ENCODE measurements around the gene EXOC4. TPM values are rescaled to one million over a fixed set of nuclear protein-coding genes. Genes with fewer than 3 reads are reported as not detected.
"Not testable (repeated sequence)": the region's sequence is repeated elsewhere in the genome, so short reads cannot be mapped to it uniquely, and the experiment has no call there.

Gene EXOC4
- total RNA-seq, 2 donors from 2014 or later = 62.0 to 146 TPM

- no peak overlapping the region for H3K4me3 ChIP-seq
- no peaks in the 10 kb centered on the region for H3K36me3 ChIP-seq (replicated peaks in 1 of 2; ENCODE audit: insufficient read depth in 1 of 2, low read depth in 2 of 2)
- intact Hi-C loops (cut with DNase I) = no loop called here
- H3K27ac ChIP-seq = no peak overlapping the region
- no peaks in the 10 kb centered on the region for H3K9me3 ChIP-seq
- H3K27me3 ChIP-seq = no peaks in the 10 kb centered on the region
- no peaks in the 10 kb centered on the region for H3K4me1 ChIP-seq
- TF ChIP-seq CTCF (IDR thresholded peaks at IDR 0.05) (no peak), POLR2A (IDR thresholded peaks at IDR 0.05) (no peak)
- 46 to 89% methylated on average over 1 of the region's 1 CpG for WGBS, 2 donors
- DNase-seq (no peak), ATAC-seq (no peak)
Measured at GRCh38 chr7:134075799-134076198, 822.9 kb downstream of the EXOC4 start.

GRCh38 chr7:134077560-134077959 is 824.7 kb downstream of the EXOC4 start:
- ATAC-seq; H3K27ac ChIP-seq; DNase-seq; intact Hi-C loops (cut with DNase I); H3K4me3 ChIP-seq; H3K36me3 ChIP-seq (replicated peaks in 1 of 2; ENCODE audit: insufficient read depth in 1 of 2, low read depth in 2 of 2); H3K9me3 ChIP-seq; H3K27me3 ChIP-seq; H3K4me1 ChIP-seq: not testable (repeated sequence)
- 95 to 97% methylated on average over 2 of the region's 2 CpGs for WGBS, 2 donors

- 48 to 58% methylated on average over 2 of the region's 2 CpGs for WGBS, 2 donors
- no peaks in the 10 kb centered on the region for H3K36me3 ChIP-seq (replicated peaks in 1 of 2; ENCODE audit: insufficient read depth in 1 of 2, low read depth in 2 of 2)
- H3K9me3 ChIP-seq = no peaks in the 10 kb centered on the region
- H3K27ac ChIP-seq = no peak overlapping the region
- ATAC-seq (no peak), DNase-seq (no peak)
- H3K4me1 ChIP-seq = no peaks in the 10 kb centered on the region
- H3K4me3 ChIP-seq = no peak overlapping the region
- intact Hi-C loops (cut with DNase I) = no loop called here
- no peak for TF ChIP-seq CTCF (IDR thresholded peaks at IDR 0.05)
- no peak for TF ChIP-seq POLR2A (IDR thresholded peaks at IDR 0.05)
- H3K27me3 ChIP-seq = no peaks in the 10 kb centered on the region
Measured at GRCh38 chr7:134078991-134079390, 826.1 kb downstream of the EXOC4 start.

- ATAC-seq = no peak
- no peak for TF ChIP-seq CTCF (IDR thresholded peaks at IDR 0.05)
- TF ChIP-seq POLR2A (IDR thresholded peaks at IDR 0.05) = no peak
- Histone ChIP-seq H3K36me3 (replicated peaks in 1 of 2; ENCODE audit: insufficient read depth in 1 of 2, low read depth in 2 of 2) (no peaks in the 10 kb centered on the region), H3K9me3 (no peaks in the 10 kb centered on the region), H3K4me1 (no peaks in the 10 kb centered on the region), H3K27ac (no peak overlapping the region), H3K27me3 (no peaks in the 10 kb centered on the region), H3K4me3 (no peak overlapping the region)
- intact Hi-C loops (cut with DNase I) = no loop called here
- 97 to 100% methylated on average over 1 of the region's 1 CpG for WGBS, 2 donors
- no peak for DNase-seq
Measured at GRCh38 chr7:134081695-134082094, 828.8 kb downstream of the EXOC4 start.

- Histone ChIP-seq H3K36me3 (replicated peaks in 1 of 2; ENCODE audit: insufficient read depth in 1 of 2, low read depth in 2 of 2) (no peaks in the 10 kb centered on the region), H3K9me3 (no peaks in the 10 kb centered on the region), H3K4me3 (no peak overlapping the region), H3K4me1 (no peaks in the 10 kb centered on the region), H3K27me3 (no peaks in the 10 kb centered on the region), H3K27ac (no peak overlapping the region)
- intact Hi-C loops (cut with DNase I) = no loop called here
- ATAC-seq (no peak), DNase-seq (no peak)
- TF ChIP-seq POLR2A (IDR thresholded peaks at IDR 0.05) = no peak
- TF ChIP-seq CTCF (IDR thresholded peaks at IDR 0.05) = no peak
- 76 to 83% methylated on average over 3 of the region's 3 CpGs for WGBS, 2 donors
Measured at GRCh38 chr7:134083766-134084487, 831.0 kb downstream of the EXOC4 start.
